K562 (cell line): Measurements from ENCODE around the gene SLC34A3. TPM values are rescaled to one million over a fixed set of nuclear protein-coding genes. Genes with fewer than 3 reads are reported as not detected.

Source experiments
- ATF7 ChIP-seq: fragments of 450-650 bp; IDR thresholded peaks from 2 replicates; pipeline ENCODE4 v1.7.1; 2014; ENCODE audit warnings: mild to moderate bottlenecking, moderate library complexity
- CBX1 ChIP-seq: sonication (generic); IDR thresholded peaks from 2 replicates; pipeline ENCODE4 v1.6.1; 2016; ENCODE audit warnings: antibody characterized with exemption, low read depth, mild to moderate bottlenecking
- CHCHD3 ChIP-seq: fragments of 250-450 bp; sonication (Bioruptor Pico); IDR thresholded peaks from 2 replicates; pipeline ENCODE4 v2.1.2; 2022; ENCODE audit warnings: mild to moderate bottlenecking
- DDX20 ChIP-seq: fragments of 450-650 bp; IDR thresholded peaks from 2 replicates; pipeline ENCODE4 v1.6.1; 2016; ENCODE audit warnings: missing genetic modification characterization, low read depth, mild to moderate bottlenecking, missing compliant biosample characterization, moderate library complexity
- FOXA1 ChIP-seq: fragments of 450-650 bp; IDR thresholded peaks from 2 replicates; pipeline ENCODE4 v1.6.1; 2016; ENCODE audit warnings: mild to moderate bottlenecking, borderline replicate concordance
- HIVEP1 ChIP-seq: fragments of 250-450 bp; sonication (Bioruptor Pico); IDR thresholded peaks from 2 replicates; pipeline ENCODE4 v1.4.0; 2020; ENCODE audit warnings: mild to moderate bottlenecking
- KAT8 ChIP-seq: fragments of 450-650 bp; IDR thresholded peaks from 2 replicates; pipeline ENCODE4 v1.6.1; 2016; ENCODE audit warnings: low read depth, mild to moderate bottlenecking
- PHB ChIP-seq: fragments of 250-450 bp; sonication (Bioruptor Pico); IDR thresholded peaks from 2 replicates; pipeline ENCODE4 v1.5.0; 2021
- PML ChIP-seq: IDR thresholded peaks from 2 replicates; pipeline ENCODE4 v1.6.1; 2012; ENCODE audit warnings: low read length, inconsistent platforms
- RBM15 ChIP-seq: fragments of 200-400 bp; formaldehyde crosslinking; IDR thresholded peaks from 2 replicates; pipeline ENCODE4 v1.6.1; 2018; ENCODE audit warnings: mild to moderate bottlenecking, low read length, moderate library complexity; ENCODE audit not compliant: insufficient read depth
- SMARCB1 ChIP-seq: IDR thresholded peaks from 2 replicates; pipeline ENCODE4 v1.6.1; 2011; ENCODE audit warnings: improper control_type of control experiment, low read depth; ENCODE audit not compliant: insufficient read length
- SUPT5H ChIP-seq: fragments of 450-650 bp; IDR thresholded peaks from 2 replicates; pipeline ENCODE4 v1.6.1; 2016
- TAF15 ChIP-seq: fragments of 200-400 bp; formaldehyde crosslinking; IDR thresholded peaks from 2 replicates; pipeline ENCODE4 v1.6.1; 2017; ENCODE audit warnings: mild to moderate bottlenecking, low read depth, low read length, moderate library complexity
- TARDBP ChIP-seq: fragments of 450-650 bp; IDR thresholded peaks from 2 replicates; pipeline ENCODE4 v1.6.1; 2016
- TGIF2 ChIP-seq: sonication (generic); formaldehyde crosslinking; IDR thresholded peaks from 2 replicates; pipeline ENCODE4 v1.8.1; 2022; ENCODE audit warnings: mild to moderate bottlenecking, missing genetic modification reagents, moderate library complexity
- XRCC5 ChIP-seq: fragments of 200-400 bp; formaldehyde crosslinking; IDR thresholded peaks from 2 replicates; pipeline ENCODE4 v1.6.1; 2017; ENCODE audit warnings: low read depth, mild to moderate bottlenecking, low read length
- ZBTB33 ChIP-seq: sonication (generic); formaldehyde crosslinking; IDR thresholded peaks from 2 replicates; pipeline ENCODE4 v1.8.1; 2023; ENCODE audit warnings: mild to moderate bottlenecking, missing genetic modification reagents
- ZNF431 ChIP-seq: sonication (generic); formaldehyde crosslinking; IDR thresholded peaks from 2 replicates; pipeline ENCODE4 v1.8.0; 2022; ENCODE audit warnings: mild to moderate bottlenecking, missing genetic modification reagents
- ZSCAN32 ChIP-seq: fragments of 450-650 bp; formaldehyde crosslinking; IDR thresholded peaks from 2 replicates; pipeline ENCODE4 v1.4.0; 2020; ENCODE audit warnings: mild to moderate bottlenecking, moderate library complexity
- polyA plus RNA-seq, 8 experiments: library from polyadenylated mRNA; depleted of rRNA in 4 of 8; stranded (reverse) in 5 of 8; unstranded in 3 of 8; fragments of >200 nt; fragmentation: Nextera tagmentation in 2 of 8; fragmentation: Illumina TruSeq in 1 of 8; extraction: Ambion mirVana in 2 of 8; extraction: Trizol in 1 of 8; gene quantifications; 2 replicates each; pipeline versions ENCODE4 v1.2.1 to v1.2.3, GENCODE V29; 2011 to 2014; ENCODE audit warnings: inconsistent platforms in 1 of 8, missing spikeins in 1 of 8
- total RNA-seq, 7 experiments: library from RNA; depleted of rRNA in 6 of 7; stranded (reverse); fragments of >200 nt in 6 of 7; fragmentation: Illumina TruSeq in 2 of 7; extraction: Trizol in 2 of 7; gene quantifications; 2 replicates each; pipeline versions ENCODE4 v1.2.1 to v1.2.3, GENCODE V29; 2011 to 2021; ENCODE audit warnings: low replicate concordance in 1 of 7
- TF ChIP-seq, protein P1 (sequence below): sonication (generic); formaldehyde crosslinking; IDR thresholded peaks from 2 replicates; pipeline ENCODE4 v1.8.1; 2023; ENCODE audit warnings: mild to moderate bottlenecking, missing genetic modification reagents, moderate library complexity
- TF ChIP-seq, protein P2 (sequence below), 2 experiments: fragments of 450-650 bp; IDR thresholded peaks; 2 replicates each; pipeline ENCODE4 v1.6.1; 2018; ENCODE audit warnings: mild to moderate bottlenecking in 2 of 2, low read depth in 1 of 2; ENCODE audit not compliant: partially characterized antibody in 2 of 2

The SLC34A3 gene
- total and polyA plus RNA-seq, 9 of the 15 experiments (the other 6 are each of a cell fraction or from before 2014, with no cell fraction given), result not detected

GRCh38 chr9:137205126-137206069 is 25.3 kb upstream of the SLC34A3 start, which contains the start of the genes NDOR1 and TMEM203 (continued):
- TF ChIP-seq PML, result peak; percentile 44; the same call in 1 of the 2 replicates
- no peak for TF ChIP-seq DDX20 (tag)
- no peak for TF ChIP-seq PHB (CRISPR knock-in tag)
- TF ChIP-seq, protein P1, sequence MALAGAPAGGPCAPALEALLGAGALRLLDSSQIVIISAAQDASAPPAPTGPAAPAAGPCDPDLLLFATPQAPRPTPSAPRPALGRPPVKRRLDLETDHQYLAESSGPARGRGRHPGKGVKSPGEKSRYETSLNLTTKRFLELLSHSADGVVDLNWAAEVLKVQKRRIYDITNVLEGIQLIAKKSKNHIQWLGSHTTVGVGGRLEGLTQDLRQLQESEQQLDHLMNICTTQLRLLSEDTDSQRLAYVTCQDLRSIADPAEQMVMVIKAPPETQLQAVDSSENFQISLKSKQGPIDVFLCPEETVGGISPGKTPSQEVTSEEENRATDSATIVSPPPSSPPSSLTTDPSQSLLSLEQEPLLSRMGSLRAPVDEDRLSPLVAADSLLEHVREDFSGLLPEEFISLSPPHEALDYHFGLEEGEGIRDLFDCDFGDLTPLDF (CRISPR knock-in tag), result peak; percentile 79
- peak; percentile 25; the same call in 1 of the 2 replicates for TF ChIP-seq XRCC5
- no peak for TF ChIP-seq TARDBP
- TF ChIP-seq ZSCAN32 (CRISPR knock-in tag), result no peak
- TF ChIP-seq ATF7, result peak; percentile 75
- TF ChIP-seq SUPT5H, result peak; percentile 77
- no peak for TF ChIP-seq HIVEP1 (CRISPR knock-in tag)
- no peak for TF ChIP-seq SMARCB1
- no peak; the same call in 1 of the 2 replicates for TF ChIP-seq CBX1
- TF ChIP-seq KAT8, result 0 out of 2 replicates have a peak, but pooled peaks have one; percentile 44
- no peak for TF ChIP-seq FOXA1
- TF ChIP-seq TAF15, result no peak
- TF ChIP-seq TGIF2 (CRISPR knock-in tag), result no peak
- TF ChIP-seq, protein P2, sequence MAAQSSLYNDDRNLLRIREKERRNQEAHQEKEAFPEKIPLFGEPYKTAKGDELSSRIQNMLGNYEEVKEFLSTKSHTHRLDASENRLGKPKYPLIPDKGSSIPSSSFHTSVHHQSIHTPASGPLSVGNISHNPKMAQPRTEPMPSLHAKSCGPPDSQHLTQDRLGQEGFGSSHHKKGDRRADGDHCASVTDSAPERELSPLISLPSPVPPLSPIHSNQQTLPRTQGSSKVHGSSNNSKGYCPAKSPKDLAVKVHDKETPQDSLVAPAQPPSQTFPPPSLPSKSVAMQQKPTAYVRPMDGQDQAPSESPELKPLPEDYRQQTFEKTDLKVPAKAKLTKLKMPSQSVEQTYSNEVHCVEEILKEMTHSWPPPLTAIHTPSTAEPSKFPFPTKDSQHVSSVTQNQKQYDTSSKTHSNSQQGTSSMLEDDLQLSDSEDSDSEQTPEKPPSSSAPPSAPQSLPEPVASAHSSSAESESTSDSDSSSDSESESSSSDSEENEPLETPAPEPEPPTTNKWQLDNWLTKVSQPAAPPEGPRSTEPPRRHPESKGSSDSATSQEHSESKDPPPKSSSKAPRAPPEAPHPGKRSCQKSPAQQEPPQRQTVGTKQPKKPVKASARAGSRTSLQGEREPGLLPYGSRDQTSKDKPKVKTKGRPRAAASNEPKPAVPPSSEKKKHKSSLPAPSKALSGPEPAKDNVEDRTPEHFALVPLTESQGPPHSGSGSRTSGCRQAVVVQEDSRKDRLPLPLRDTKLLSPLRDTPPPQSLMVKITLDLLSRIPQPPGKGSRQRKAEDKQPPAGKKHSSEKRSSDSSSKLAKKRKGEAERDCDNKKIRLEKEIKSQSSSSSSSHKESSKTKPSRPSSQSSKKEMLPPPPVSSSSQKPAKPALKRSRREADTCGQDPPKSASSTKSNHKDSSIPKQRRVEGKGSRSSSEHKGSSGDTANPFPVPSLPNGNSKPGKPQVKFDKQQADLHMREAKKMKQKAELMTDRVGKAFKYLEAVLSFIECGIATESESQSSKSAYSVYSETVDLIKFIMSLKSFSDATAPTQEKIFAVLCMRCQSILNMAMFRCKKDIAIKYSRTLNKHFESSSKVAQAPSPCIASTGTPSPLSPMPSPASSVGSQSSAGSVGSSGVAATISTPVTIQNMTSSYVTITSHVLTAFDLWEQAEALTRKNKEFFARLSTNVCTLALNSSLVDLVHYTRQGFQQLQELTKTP (IDR thresholded peaks at IDR 0.05; ENCODE audit: low read depth in 1 of 2, partially characterized antibody in 2 of 2), result no peak
- no peak for TF ChIP-seq CHCHD3 (CRISPR knock-in tag)
- no peak for TF ChIP-seq ZBTB33 (CRISPR knock-in tag)
- no peak for TF ChIP-seq ZNF431 (CRISPR knock-in tag)
- no peak for TF ChIP-seq RBM15
